Nephron (organoid): ENCODE results near the gene PPP1R12C.

Experiments
- H3K27ac Mint-ChIP-seq, 3 experiments: 2 replicates each; pipeline ENCODE4 v1.8.0; 2020; ENCODE audit warnings: mixed read lengths in 3 of 3, mild to moderate bottlenecking in 2 of 3, moderate library complexity in 1 of 3
- H3K27me3 Mint-ChIP-seq: 2 replicates; pipeline ENCODE4 v1.8.0; 2021; ENCODE audit warnings: low read depth, mild to moderate bottlenecking, moderate library complexity, mixed read lengths
- H3K36me3 Mint-ChIP-seq: 2 replicates; pipeline ENCODE4 v1.8.0; 2020; ENCODE audit warnings: low read depth, mixed read lengths
- H3K4me1 Mint-ChIP-seq: 2 replicates; pipeline ENCODE4 v1.8.0; 2020; ENCODE audit warnings: mixed read lengths
- H3K4me3 Mint-ChIP-seq, 3 experiments: 2 replicates each; pipeline ENCODE4 v1.8.0; 2020; ENCODE audit warnings: mild to moderate bottlenecking in 3 of 3, mixed read lengths in 3 of 3, moderate library complexity in 2 of 3
- H3K9me3 Mint-ChIP-seq: 2 replicates; pipeline ENCODE4 v1.8.0; 2020; ENCODE audit warnings: mixed read lengths
- CTCF ChIP-seq, 3 experiments: fragments of 200-600 bp; sonication (generic); IDR thresholded peaks; one replicate each; pipeline ENCODE4 v1.5.0; 2021; ENCODE audit warnings: antibody characterized with exemption in 3 of 3; ENCODE audit not compliant: unreplicated experiment in 3 of 3

The PPP1R12C gene

GRCh38 chr19:55050749-55051532, 66.5 kb downstream of the PPP1R12C start:
- Mint-ChIP-seq H3K9me3 (no peaks in the 10 kb centered on the region), H3K4me1 (no peaks in the 10 kb centered on the region), H3K4me3 (no peak overlapping the region), H3K27me3 (no peaks in the 10 kb centered on the region), H3K27ac (no peak overlapping the region), H3K36me3 (peaks cover 44% of the 10 kb centered on the region)
- TF ChIP-seq CTCF (IDR thresholded peaks at IDR 0.05; ENCODE audit: unreplicated experiment in 3 of 3): no peak

- peaks cover 35% of the 10 kb centered on the region for H3K36me3 Mint-ChIP-seq
- H3K9me3 Mint-ChIP-seq: no peaks in the 10 kb centered on the region
- H3K27ac Mint-ChIP-seq: no peak overlapping the region
- no peaks in the 10 kb centered on the region for H3K27me3 Mint-ChIP-seq
- no peak for TF ChIP-seq CTCF (IDR thresholded peaks at IDR 0.05; ENCODE audit: unreplicated experiment in 3 of 3)
- H3K4me3 Mint-ChIP-seq: no peak overlapping the region
- H3K4me1 Mint-ChIP-seq: no peaks in the 10 kb centered on the region
Measured at GRCh38 chr19:55048446-55048845, 69.0 kb downstream of the PPP1R12C start.

- H3K36me3 Mint-ChIP-seq: peaks cover 31% of the 10 kb centered on the region
- H3K4me1 Mint-ChIP-seq: no peaks in the 10 kb centered on the region
- H3K27me3 Mint-ChIP-seq: no peaks in the 10 kb centered on the region
- H3K27ac Mint-ChIP-seq: no peak overlapping the region
- no peaks in the 10 kb centered on the region for H3K9me3 Mint-ChIP-seq
- no peak overlapping the region for H3K4me3 Mint-ChIP-seq
- TF ChIP-seq CTCF (IDR thresholded peaks at IDR 0.05; ENCODE audit: unreplicated experiment in 3 of 3): no peak
Measured at GRCh38 chr19:55047951-55048350, 69.5 kb downstream of the PPP1R12C start.

DNA sequence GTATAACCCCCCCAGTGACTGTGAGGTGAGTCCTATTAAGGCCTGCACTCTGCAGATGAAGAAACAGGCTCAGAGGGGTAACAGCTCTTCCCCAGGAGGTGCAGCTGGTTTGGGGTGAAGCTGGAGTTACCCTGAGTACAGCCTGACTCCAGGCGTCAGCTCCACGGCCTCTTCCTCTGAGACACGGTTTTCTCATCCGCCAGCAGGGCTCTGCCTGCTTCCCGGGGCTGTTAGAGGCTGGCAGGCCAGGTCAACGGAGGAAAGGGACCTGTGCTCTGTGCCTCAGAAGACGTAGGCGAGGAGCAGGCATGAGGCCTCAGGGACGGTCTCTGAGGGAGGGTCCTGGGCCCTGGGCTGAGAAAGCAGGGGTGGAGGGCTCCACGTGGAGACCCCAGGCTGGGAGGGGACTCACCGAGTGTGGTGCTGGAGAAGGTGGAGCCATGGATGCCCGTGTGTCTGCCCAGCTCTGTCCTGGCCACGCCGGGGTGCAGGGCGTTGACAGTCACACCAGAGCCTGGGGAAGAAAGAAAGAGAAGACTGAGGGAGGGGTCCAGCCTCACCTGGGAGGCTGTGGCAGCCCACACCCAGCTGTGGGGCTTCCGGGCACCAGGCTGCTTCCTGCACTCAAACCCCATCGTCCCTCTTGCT, 70.3 kb downstream of the PPP1R12C start:
- Mint-ChIP-seq H3K27ac (no peak overlapping the region), H3K9me3 (no peaks in the 10 kb centered on the region), H3K27me3 (no peaks in the 10 kb centered on the region), H3K36me3 (peaks cover 36% of the 10 kb centered on the region), H3K4me1 (no peaks in the 10 kb centered on the region), H3K4me3 (no peak overlapping the region)
- TF ChIP-seq CTCF (IDR thresholded peaks at IDR 0.05; ENCODE audit: unreplicated experiment in 3 of 3): no peak

GRCh38 chr19:55044771-55045716, 72.4 kb downstream of the PPP1R12C start:
- no peak for TF ChIP-seq CTCF (IDR thresholded peaks at IDR 0.05; ENCODE audit: unreplicated experiment in 3 of 3)
- no peak overlapping the region for H3K27ac Mint-ChIP-seq

More at GRCh38 chr19:55044771-55045716, 72.4 kb downstream of the PPP1R12C start:
- no peaks in the 10 kb centered on the region for H3K4me1 Mint-ChIP-seq
- no peaks in the 10 kb centered on the region for H3K27me3 Mint-ChIP-seq
- peaks cover 33% of the 10 kb centered on the region for H3K36me3 Mint-ChIP-seq
- no peak overlapping the region for H3K4me3 Mint-ChIP-seq
- H3K9me3 Mint-ChIP-seq: no peaks in the 10 kb centered on the region
